Activated CD4-positive, CD25-positive, alpha-beta regulatory T cell treated with anti-CD3 and anti-CD28 coated beads, Interleukin-2, amount 50 U/mL, for 72 hours (primary cell): ENCODE measurements around the gene DDX5.
"Not testable (repeated sequence)": the region's sequence is repeated elsewhere in the genome, so short reads cannot be mapped to it uniquely, and the experiment has no call there.

Source experiments
- DNase-seq: peaks from one replicate; pipeline ENCODE4 v3.0.0; 2021

DDX5 gene

GRCh38 chr17:64491034-64491860 is 14.8 kb downstream of the DDX5 start:
- DNase-seq = peak; percentile 44

GRCh38 chr17:64488301-64488700 is 17.8 kb downstream of the DDX5 start:
- no peak for DNase-seq

- no peak for DNase-seq
Measured at GRCh38 chr17:64484380-64484779, 21.7 kb downstream of the DDX5 start.

- no peak for DNase-seq
Measured at GRCh38 chr17:64480951-64481350, 25.1 kb downstream of the DDX5 start.

GRCh38 chr17:64477849-64478248 is 28.2 kb downstream of the DDX5 start:
- DNase-seq = no peak

GRCh38 chr17:64472564-64472963 is 33.5 kb downstream of the DDX5 start:
- DNase-seq = no peak

- DNase-seq = no peak
Measured at GRCh38 chr17:64471440-64471839, 34.6 kb downstream of the DDX5 start.

GRCh38 chr17:64470625-64471024 is 35.5 kb downstream of the DDX5 start:
- no peak for DNase-seq

GRCh38 chr17:64466834-64467233 is 39.3 kb downstream of the DDX5 start:
- not testable (repeated sequence) for DNase-seq

GRCh38 chr17:64466019-64466735 is 39.9 kb downstream of the DDX5 start:
- no peak for DNase-seq

GRCh38 chr17:64461788-64462187 is 44.3 kb downstream of the DDX5 start:
- DNase-seq = no peak

GRCh38 chr17:64460955-64461354 is 45.1 kb downstream of the DDX5 start:
- DNase-seq = no peak

- DNase-seq = not testable (repeated sequence)
Measured at GRCh38 chr17:64459818-64460217, 46.3 kb downstream of the DDX5 start.

- no peak for DNase-seq
Measured at GRCh38 chr17:64459284-64459747, 46.8 kb downstream of the DDX5 start.

- no peak for DNase-seq
Measured at GRCh38 chr17:64458756-64459155, 47.3 kb downstream of the DDX5 start.

GRCh38 chr17:64457156-64457555 is 48.9 kb downstream of the DDX5 start:
- no peak for DNase-seq

GRCh38 chr17:64455993-64456885 is 49.9 kb downstream of the DDX5 start:
- no peak for DNase-seq

- DNase-seq = no peak
Measured at GRCh38 chr17:64449545-64449944, 56.5 kb downstream of the DDX5 start.

- DNase-seq = no peak
Measured at GRCh38 chr17:64448665-64449512, 57.2 kb downstream of the DDX5 start, which contains the start of gene MILR1. MILR1 (plus strand) TSS chr17:64449115; CDS start chr17:64449169, 54 bp downstream.
